ENCODE measurements around the gene USP6NL. TPM values are rescaled to one million over a fixed set of nuclear protein-coding genes. Genes with fewer than 3 reads are reported as not detected.

Gene USP6NL
- total RNA-seq, 1 experiment from 2014 or later: 21.4 TPM

DNA sequence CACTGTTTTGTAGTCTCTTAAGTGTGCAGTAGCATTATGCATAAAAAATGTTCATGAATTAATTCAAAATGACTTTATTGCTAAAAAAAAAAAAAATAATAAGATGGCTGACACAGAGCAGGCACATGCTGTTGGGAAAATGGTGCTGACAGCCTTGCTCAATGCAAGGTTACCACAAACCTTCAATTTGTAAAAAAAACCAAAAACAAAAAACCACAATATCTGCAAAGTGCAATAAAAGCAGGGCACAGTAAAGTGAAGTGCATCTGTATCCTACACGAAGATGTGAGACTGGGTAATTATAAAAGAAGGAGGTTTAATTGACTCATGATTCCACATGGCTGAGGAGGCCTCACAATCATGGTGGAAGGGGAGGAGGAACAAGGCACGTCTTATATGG is 185.8 kb downstream of the USP6NL start (continued):
- TF ChIP-seq ZSCAN18 (CRISPR knock-in tag; IDR thresholded peaks at IDR 0.05) (no peak), OVOL2 (CRISPR knock-in tag; IDR thresholded peaks at IDR 0.05; ENCODE audit: borderline replicate concordance) (no peak), JUN (CRISPR knock-in tag; IDR thresholded peaks at IDR 0.05) (no peak), MYBL2 (CRISPR knock-in tag; IDR thresholded peaks at IDR 0.05) (no peak), ZNF416 (CRISPR knock-in tag; IDR thresholded peaks at IDR 0.05) (no peak), NFATC4 (CRISPR knock-in tag; IDR thresholded peaks at IDR 0.05) (no peak), HMGXB4 (CRISPR knock-in tag; IDR thresholded peaks at IDR 0.05) (no peak), SP1 (CRISPR knock-in tag; conservative IDR thresholded peaks at IDR 0.05) (no peak), NR1H2 (CRISPR knock-in tag; IDR thresholded peaks at IDR 0.05) (no peak), SMAD3 (CRISPR knock-in tag; IDR thresholded peaks at IDR 0.05; ENCODE audit: borderline replicate concordance) (no peak), ATF6 (CRISPR knock-in tag; IDR thresholded peaks at IDR 0.05) (no peak), ESRRA (CRISPR knock-in tag; IDR thresholded peaks at IDR 0.05; ENCODE audit: borderline replicate concordance) (no peak), CREM (CRISPR knock-in tag; IDR thresholded peaks at IDR 0.05) (no peak), IRF1 (CRISPR knock-in tag; IDR thresholded peaks at IDR 0.05) (no peak), FOXP1 (CRISPR knock-in tag; IDR thresholded peaks at IDR 0.05; ENCODE audit: borderline replicate concordance) (no peak)
- TF ChIP-seq, protein P1, sequence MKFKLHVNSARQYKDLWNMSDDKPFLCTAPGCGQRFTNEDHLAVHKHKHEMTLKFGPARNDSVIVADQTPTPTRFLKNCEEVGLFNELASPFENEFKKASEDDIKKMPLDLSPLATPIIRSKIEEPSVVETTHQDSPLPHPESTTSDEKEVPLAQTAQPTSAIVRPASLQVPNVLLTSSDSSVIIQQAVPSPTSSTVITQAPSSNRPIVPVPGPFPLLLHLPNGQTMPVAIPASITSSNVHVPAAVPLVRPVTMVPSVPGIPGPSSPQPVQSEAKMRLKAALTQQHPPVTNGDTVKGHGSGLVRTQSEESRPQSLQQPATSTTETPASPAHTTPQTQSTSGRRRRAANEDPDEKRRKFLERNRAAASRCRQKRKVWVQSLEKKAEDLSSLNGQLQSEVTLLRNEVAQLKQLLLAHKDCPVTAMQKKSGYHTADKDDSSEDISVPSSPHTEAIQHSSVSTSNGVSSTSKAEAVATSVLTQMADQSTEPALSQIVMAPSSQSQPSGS (CRISPR knock-in tag; IDR thresholded peaks at IDR 0.05; ENCODE audit: borderline replicate concordance, low read depth): no peak
- TF ChIP-seq, protein P2, sequence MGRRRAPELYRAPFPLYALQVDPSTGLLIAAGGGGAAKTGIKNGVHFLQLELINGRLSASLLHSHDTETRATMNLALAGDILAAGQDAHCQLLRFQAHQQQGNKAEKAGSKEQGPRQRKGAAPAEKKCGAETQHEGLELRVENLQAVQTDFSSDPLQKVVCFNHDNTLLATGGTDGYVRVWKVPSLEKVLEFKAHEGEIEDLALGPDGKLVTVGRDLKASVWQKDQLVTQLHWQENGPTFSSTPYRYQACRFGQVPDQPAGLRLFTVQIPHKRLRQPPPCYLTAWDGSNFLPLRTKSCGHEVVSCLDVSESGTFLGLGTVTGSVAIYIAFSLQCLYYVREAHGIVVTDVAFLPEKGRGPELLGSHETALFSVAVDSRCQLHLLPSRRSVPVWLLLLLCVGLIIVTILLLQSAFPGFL (CRISPR knock-in tag; IDR thresholded peaks at IDR 0.05; ENCODE audit: borderline replicate concordance): no peak

DNA sequence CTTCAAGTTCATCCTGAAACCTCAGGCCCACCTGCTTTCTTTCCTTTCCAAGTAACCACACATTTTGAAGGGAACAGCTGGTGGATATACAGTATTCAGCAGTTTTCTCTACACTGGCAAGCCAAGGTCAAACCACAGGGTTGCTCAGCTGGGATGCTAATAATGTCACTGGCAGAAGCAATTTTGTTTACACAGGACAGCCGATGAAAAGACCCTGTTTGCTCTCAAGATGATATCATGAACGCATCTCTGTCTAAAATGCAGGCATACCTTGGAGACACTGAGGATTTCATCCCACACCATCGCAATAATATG is 186.2 kb downstream of the USP6NL start:
- Mint-ChIP-seq H3K27ac (no peak overlapping the region), H3K27me3 (ENCODE audit: low read depth) (no peaks in the 10 kb centered on the region), H3K36me3 (peaks cover 11% of the 10 kb centered on the region), H3K4me3 (no peak overlapping the region), H3K9me3 (peaks cover 41% of the 10 kb centered on the region), H3K4me1 (peaks cover 6% of the 10 kb centered on the region; the same call in 1 of the 2 replicates)
- DNase-seq (ENCODE audit: low spot score) (no peak), ATAC-seq (no peak)
- ChIA-PET POLR2A (no interaction called here), CTCF (interaction anchor here (1.6 to 2.5 kb wide), 3 partner anchors 11 to 71 kb away, joined by 5 to 26 read pairs (median 11); no protein-coding TSS in a partner anchor)
- TF ChIP-seq ETV6 (CRISPR knock-in tag; IDR thresholded peaks at IDR 0.05): no peak
- TF ChIP-seq PRRX2 (CRISPR knock-in tag; IDR thresholded peaks at IDR 0.05): no peak
- no peak for TF ChIP-seq SMAD4 (CRISPR knock-in tag; IDR thresholded peaks at IDR 0.05)
- no peak for TF ChIP-seq HMGXB4 (CRISPR knock-in tag; IDR thresholded peaks at IDR 0.05)
- TF ChIP-seq, protein P2 (CRISPR knock-in tag; IDR thresholded peaks at IDR 0.05; ENCODE audit: borderline replicate concordance): no peak
- no peak for TF ChIP-seq IRF2 (CRISPR knock-in tag; IDR thresholded peaks at IDR 0.05; ENCODE audit: borderline replicate concordance, low read depth)
- TF ChIP-seq, protein P3, sequence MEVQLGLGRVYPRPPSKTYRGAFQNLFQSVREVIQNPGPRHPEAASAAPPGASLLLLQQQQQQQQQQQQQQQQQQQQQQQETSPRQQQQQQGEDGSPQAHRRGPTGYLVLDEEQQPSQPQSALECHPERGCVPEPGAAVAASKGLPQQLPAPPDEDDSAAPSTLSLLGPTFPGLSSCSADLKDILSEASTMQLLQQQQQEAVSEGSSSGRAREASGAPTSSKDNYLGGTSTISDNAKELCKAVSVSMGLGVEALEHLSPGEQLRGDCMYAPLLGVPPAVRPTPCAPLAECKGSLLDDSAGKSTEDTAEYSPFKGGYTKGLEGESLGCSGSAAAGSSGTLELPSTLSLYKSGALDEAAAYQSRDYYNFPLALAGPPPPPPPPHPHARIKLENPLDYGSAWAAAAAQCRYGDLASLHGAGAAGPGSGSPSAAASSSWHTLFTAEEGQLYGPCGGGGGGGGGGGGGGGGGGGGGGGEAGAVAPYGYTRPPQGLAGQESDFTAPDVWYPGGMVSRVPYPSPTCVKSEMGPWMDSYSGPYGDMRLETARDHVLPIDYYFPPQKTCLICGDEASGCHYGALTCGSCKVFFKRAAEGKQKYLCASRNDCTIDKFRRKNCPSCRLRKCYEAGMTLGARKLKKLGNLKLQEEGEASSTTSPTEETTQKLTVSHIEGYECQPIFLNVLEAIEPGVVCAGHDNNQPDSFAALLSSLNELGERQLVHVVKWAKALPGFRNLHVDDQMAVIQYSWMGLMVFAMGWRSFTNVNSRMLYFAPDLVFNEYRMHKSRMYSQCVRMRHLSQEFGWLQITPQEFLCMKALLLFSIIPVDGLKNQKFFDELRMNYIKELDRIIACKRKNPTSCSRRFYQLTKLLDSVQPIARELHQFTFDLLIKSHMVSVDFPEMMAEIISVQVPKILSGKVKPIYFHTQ (CRISPR knock-in tag; IDR thresholded peaks at IDR 0.05): no peak
